ENCODE results near the gene PRSS33. TPM values are rescaled to one million over a fixed set of nuclear protein-coding genes. Genes with fewer than 3 reads are reported as not detected.

PRSS33 gene
- total and polyA plus RNA-seq, 5 donors: not detected

GRCh38 chr16:2827831-2828520 is 40.6 kb upstream of the PRSS33 start:
- Histone ChIP-seq H3K9me3 (ENCODE audit: control insufficient read depth, low read length) (no peaks in the 10 kb centered on the region), H3K4me1 (ENCODE audit: control insufficient read depth, insufficient read depth, low read length) (no peaks in the 10 kb centered on the region), H3K27me3 (ENCODE audit: control insufficient read depth, insufficient read depth) (no peaks in the 10 kb centered on the region), H3K4me3 (ENCODE audit: low read length) (no peak overlapping the region), H3K27ac (ENCODE audit: low read length) (no peak overlapping the region)
- no peak for ATAC-seq
- intact Hi-C loops (cut with DNase I): no loop called here
- DNase-seq: no peak
- whole genome bisulfite sequencing: 69% methylated on average over 14 of the region's 14 CpGs

- Histone ChIP-seq H3K27ac (ENCODE audit: low read length) (no peak overlapping the region), H3K27me3 (ENCODE audit: control insufficient read depth, insufficient read depth) (no peaks in the 10 kb centered on the region), H3K9me3 (ENCODE audit: control insufficient read depth, low read length) (no peaks in the 10 kb centered on the region), H3K4me1 (ENCODE audit: control insufficient read depth, insufficient read depth, low read length) (no peaks in the 10 kb centered on the region), H3K4me3 (ENCODE audit: low read length) (no peak overlapping the region)
- intact Hi-C loops (cut with DNase I): no loop called here
- ATAC-seq (no peak), DNase-seq (no peak)
- 77% methylated on average over 15 of the region's 15 CpGs for WGBS
Measured at GRCh38 chr16:2827374-2827791, 40.0 kb upstream of the PRSS33 start.

GRCh38 chr16:2826591-2827373 is 39.4 kb upstream of the PRSS33 start:
- H3K4me1 ChIP-seq (ENCODE audit: control insufficient read depth, insufficient read depth, low read length): no peaks in the 10 kb centered on the region
- DNase-seq: no peak
- WGBS: 68% methylated on average over 19 of the region's 19 CpGs

GRCh38 chr16:2825906-2826305 is 38.5 kb upstream of the PRSS33 start:
- ATAC-seq (no peak), DNase-seq (no peak)
- 72% methylated on average over 11 of the region's 11 CpGs for WGBS
- H3K27me3 ChIP-seq (ENCODE audit: control insufficient read depth, insufficient read depth): no peaks in the 10 kb centered on the region
- H3K9me3 ChIP-seq (ENCODE audit: control insufficient read depth, low read length): no peaks in the 10 kb centered on the region
- H3K4me3 ChIP-seq (ENCODE audit: low read length): no peak overlapping the region
- H3K27ac ChIP-seq (ENCODE audit: low read length): no peak overlapping the region
- no peaks in the 10 kb centered on the region for H3K4me1 ChIP-seq (ENCODE audit: control insufficient read depth, insufficient read depth, low read length)
- intact Hi-C loops (cut with DNase I): no loop called here

More at GRCh38 chr16:2826591-2827373, 39.4 kb upstream of the PRSS33 start:
- Histone ChIP-seq H3K4me3 (ENCODE audit: low read length) (no peak overlapping the region), H3K27ac (ENCODE audit: low read length) (no peak overlapping the region), H3K27me3 (ENCODE audit: control insufficient read depth, insufficient read depth) (no peaks in the 10 kb centered on the region), H3K9me3 (ENCODE audit: control insufficient read depth, low read length) (no peaks in the 10 kb centered on the region)
- ATAC-seq: no peak
- intact Hi-C loops (cut with DNase I): no loop called here

GRCh38 chr16:2825049-2825742 is 37.8 kb upstream of the PRSS33 start:
- intact Hi-C loops (cut with DNase I): no loop called here

GRCh38 chr16:2824626-2825025 is 37.3 kb upstream of the PRSS33 start:
- Histone ChIP-seq H3K9me3 (ENCODE audit: control insufficient read depth, low read length) (no peaks in the 10 kb centered on the region), H3K4me3 (ENCODE audit: low read length) (no peak overlapping the region), H3K27me3 (ENCODE audit: control insufficient read depth, insufficient read depth) (no peaks in the 10 kb centered on the region), H3K27ac (ENCODE audit: low read length) (no peak overlapping the region), H3K4me1 (ENCODE audit: control insufficient read depth, insufficient read depth, low read length) (no peaks in the 10 kb centered on the region)
- DNase-seq: no peak
- WGBS: 75% methylated on average over 10 of the region's 10 CpGs
- intact Hi-C loops (cut with DNase I): no loop called here
- ATAC-seq: no peak

More at GRCh38 chr16:2825049-2825742, 37.8 kb upstream of the PRSS33 start:
- Histone ChIP-seq H3K4me3 (ENCODE audit: low read length) (no peak overlapping the region), H3K27me3 (ENCODE audit: control insufficient read depth, insufficient read depth) (no peaks in the 10 kb centered on the region), H3K4me1 (ENCODE audit: control insufficient read depth, insufficient read depth, low read length) (no peaks in the 10 kb centered on the region), H3K27ac (ENCODE audit: low read length) (no peak overlapping the region), H3K9me3 (ENCODE audit: control insufficient read depth, low read length) (no peaks in the 10 kb centered on the region)
- no peak for ATAC-seq
- no peak for DNase-seq
- WGBS: 78% methylated on average over 26 of the region's 26 CpGs

GRCh38 chr16:2822496-2822895 is 35.1 kb upstream of the PRSS33 start:
- no peaks in the 10 kb centered on the region for H3K4me1 ChIP-seq (ENCODE audit: control insufficient read depth, insufficient read depth, low read length)
- no peak overlapping the region for H3K27ac ChIP-seq (ENCODE audit: low read length)
- ATAC-seq (no peak), DNase-seq (no peak)
- 60% methylated on average over 4 of the region's 4 CpGs for WGBS
- H3K4me3 ChIP-seq (ENCODE audit: low read length): no peak overlapping the region
- no peaks in the 10 kb centered on the region for H3K9me3 ChIP-seq (ENCODE audit: control insufficient read depth, low read length)
- intact Hi-C loops (cut with DNase I): no loop called here
- H3K27me3 ChIP-seq (ENCODE audit: control insufficient read depth, insufficient read depth): no peaks in the 10 kb centered on the region

- WGBS: 70% methylated on average over 8 of the region's 8 CpGs
- H3K4me3 ChIP-seq (ENCODE audit: low read length): no peak overlapping the region
- DNase-seq (no peak), ATAC-seq (no peak)
- H3K9me3 ChIP-seq (ENCODE audit: control insufficient read depth, low read length): no peaks in the 10 kb centered on the region
- no peaks in the 10 kb centered on the region for H3K27me3 ChIP-seq (ENCODE audit: control insufficient read depth, insufficient read depth)
- H3K4me1 ChIP-seq (ENCODE audit: control insufficient read depth, insufficient read depth, low read length): no peaks in the 10 kb centered on the region
- intact Hi-C loops (cut with DNase I): no loop called here
- no peak overlapping the region for H3K27ac ChIP-seq (ENCODE audit: low read length)
Measured at GRCh38 chr16:2822158-2822495, 34.8 kb upstream of the PRSS33 start.

GRCh38 chr16:2821487-2822157 is 34.3 kb upstream of the PRSS33 start:
- WGBS: 79% methylated on average over 9 of the region's 9 CpGs
- H3K27ac ChIP-seq (ENCODE audit: low read length): no peak overlapping the region
- DNase-seq: no peak
- H3K4me3 ChIP-seq (ENCODE audit: low read length): no peak overlapping the region
- H3K9me3 ChIP-seq (ENCODE audit: control insufficient read depth, low read length): no peaks in the 10 kb centered on the region
- no peaks in the 10 kb centered on the region for H3K27me3 ChIP-seq (ENCODE audit: control insufficient read depth, insufficient read depth)
- intact Hi-C loops (cut with DNase I): no loop called here
- H3K4me1 ChIP-seq (ENCODE audit: control insufficient read depth, insufficient read depth, low read length): no peaks in the 10 kb centered on the region
- no peak for ATAC-seq

- Histone ChIP-seq H3K4me1 (ENCODE audit: control insufficient read depth, insufficient read depth, low read length) (no peaks in the 10 kb centered on the region), H3K27ac (ENCODE audit: low read length) (no peak overlapping the region), H3K27me3 (ENCODE audit: control insufficient read depth, insufficient read depth) (no peaks in the 10 kb centered on the region), H3K4me3 (ENCODE audit: low read length) (no peak overlapping the region), H3K9me3 (ENCODE audit: control insufficient read depth, low read length) (no peaks in the 10 kb centered on the region)
- peak in 1 of 2 donors; percentile 11 for ATAC-seq
- 65% methylated on average over 14 of the region's 14 CpGs for WGBS
- intact Hi-C loops (cut with DNase I): no loop called here
- no peak for DNase-seq
Measured at GRCh38 chr16:2820836-2821486, 33.6 kb upstream of the PRSS33 start.
